ENCODE measurements around the gene MAPK10.

DNA sequence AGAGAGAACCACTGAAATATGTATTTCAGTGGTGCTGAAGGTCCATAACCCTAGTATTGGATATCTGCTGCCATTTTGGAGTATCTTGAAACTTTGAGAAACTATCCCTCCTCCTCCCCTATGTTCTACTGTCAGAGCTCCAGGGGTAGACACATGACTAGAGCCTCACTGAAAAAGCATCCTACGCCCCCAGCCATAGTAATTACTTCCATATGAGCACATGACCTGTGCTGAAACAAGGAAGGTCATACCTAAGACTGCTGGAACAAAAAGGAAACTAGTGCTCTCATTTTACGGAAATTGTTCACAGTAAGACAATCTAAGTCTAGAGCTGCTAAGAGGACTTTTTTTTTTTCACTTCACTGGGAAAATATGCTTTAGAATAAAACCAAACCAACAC lies 42.0 kb upstream of the MAPK10 start:
- TF ChIP-seq, protein P1, sequence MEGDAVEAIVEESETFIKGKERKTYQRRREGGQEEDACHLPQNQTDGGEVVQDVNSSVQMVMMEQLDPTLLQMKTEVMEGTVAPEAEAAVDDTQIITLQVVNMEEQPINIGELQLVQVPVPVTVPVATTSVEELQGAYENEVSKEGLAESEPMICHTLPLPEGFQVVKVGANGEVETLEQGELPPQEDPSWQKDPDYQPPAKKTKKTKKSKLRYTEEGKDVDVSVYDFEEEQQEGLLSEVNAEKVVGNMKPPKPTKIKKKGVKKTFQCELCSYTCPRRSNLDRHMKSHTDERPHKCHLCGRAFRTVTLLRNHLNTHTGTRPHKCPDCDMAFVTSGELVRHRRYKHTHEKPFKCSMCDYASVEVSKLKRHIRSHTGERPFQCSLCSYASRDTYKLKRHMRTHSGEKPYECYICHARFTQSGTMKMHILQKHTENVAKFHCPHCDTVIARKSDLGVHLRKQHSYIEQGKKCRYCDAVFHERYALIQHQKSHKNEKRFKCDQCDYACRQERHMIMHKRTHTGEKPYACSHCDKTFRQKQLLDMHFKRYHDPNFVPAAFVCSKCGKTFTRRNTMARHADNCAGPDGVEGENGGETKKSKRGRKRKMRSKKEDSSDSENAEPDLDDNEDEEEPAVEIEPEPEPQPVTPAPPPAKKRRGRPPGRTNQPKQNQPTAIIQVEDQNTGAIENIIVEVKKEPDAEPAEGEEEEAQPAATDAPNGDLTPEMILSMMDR (IDR thresholded peaks at IDR 0.05; ENCODE audit: poor library complexity), result no peak
- TF ChIP-seq EZH2 (IDR thresholded peaks at IDR 0.05; ENCODE audit: borderline replicate concordance), result no peak
- TF ChIP-seq EZH2phosphoT487 (IDR thresholded peaks at IDR 0.05; ENCODE audit: low read depth, severe bottlenecking, unreplicated experiment), result no peak

Data from hepatocyte (in vitro differentiated cells).